Vagina (tissue), 2 donors: ENCODE results near the gene TMEM17. TPM values are rescaled to one million over a fixed set of nuclear protein-coding genes. Genes with fewer than 3 reads are reported as not detected.
A peak's percentile ranks its signal among the peaks of the same experiment; 100 is the strongest.

Experiments
- DNase-seq, 2 donors: peaks; one replicate each; pipeline ENCODE4 v3.0.0-alpha.2; 2017; ENCODE audit errors: extremely low spot score in 2 of 2
- H3K27ac ChIP-seq: fragments of 200-600 bp; sonication (generic); one replicate; pipeline ENCODE4 v1.5.1; 2019
- H3K27me3 ChIP-seq: fragments of 200-600 bp; sonication (generic); one replicate; pipeline ENCODE4 v1.5.1; 2019
- H3K36me3 ChIP-seq, 2 donors: fragments of 200-600 bp; sonication (generic); one replicate each; pipeline ENCODE4 v1.5.1; 2017 to 2019
- H3K4me1 ChIP-seq: fragments of 200-600 bp; sonication (generic); one replicate; pipeline ENCODE4 v1.5.1; 2019
- H3K4me3 ChIP-seq, 2 donors: fragments of 200-600 bp; sonication (generic); 1 replicate in 1 of 2; 2 replicates in 1 of 2; pipeline ENCODE4 v1.5.1; 2016 to 2019
- H3K9me3 ChIP-seq: fragments of 200-600 bp; sonication (generic); one replicate; pipeline ENCODE4 v1.5.1; 2019
- CTCF ChIP-seq, 3 experiments: fragments of 450-650 bp in 2 of 3; fragments of 200-600 bp in 1 of 3; sonication (generic) in 1 of 3; IDR thresholded peaks; one replicate each; pipeline ENCODE4 v1.5.1; 2017 to 2019; ENCODE audit warnings: antibody characterized with exemption in 3 of 3, mild to moderate bottlenecking in 2 of 3, moderate library complexity in 2 of 3
- POLR2A ChIP-seq, 2 donors: fragments of 450-650 bp; IDR thresholded peaks; one replicate each; pipeline ENCODE4 v1.6.1; 2017; ENCODE audit warnings: antibody characterized with exemption in 2 of 2, mild to moderate bottlenecking in 2 of 2, moderate library complexity in 2 of 2
- POLR2AphosphoS5 ChIP-seq, 2 donors: sonication (generic); formaldehyde crosslinking; IDR thresholded peaks; one replicate each; pipeline ENCODE4 v1.9.0; 2017; ENCODE audit warnings: antibody characterized with exemption in 2 of 2, mild to moderate bottlenecking in 2 of 2, low read depth in 1 of 2; ENCODE audit not compliant: insufficient read depth in 1 of 2
- intact Hi-C: fragments of 100-400 bp; cut with DNase I; formaldehyde crosslinking; loops from one replicate; pipeline ENCODE4 v1.15.1; 2023
- total RNA-seq: library from RNA; depleted of rRNA; stranded (reverse); fragments of >200 nt; gene quantifications from one replicate; pipeline ENCODE4 v1.2.3, GENCODE V29; 2016

Gene TMEM17
- total RNA-seq, 1 donor from 2014 or later: 0.98 TPM

- H3K27me3 ChIP-seq: no peaks in the 10 kb centered on the region
- no peak overlapping the region for H3K4me3 ChIP-seq
- no peaks in the 10 kb centered on the region for H3K9me3 ChIP-seq
- intact Hi-C loops: loop anchor here (10.0 kb wide), 1 partner anchor 231 kb away; the partner anchor contains the start of gene EHBP1
- H3K27ac ChIP-seq: peak overlapping the region; percentile 55
- H3K36me3 ChIP-seq: no peaks in the 10 kb centered on the region
- no peak for DNase-seq
- H3K4me1 ChIP-seq: peaks cover 91% of the 10 kb centered on the region
- no peak for TF ChIP-seq POLR2A (IDR thresholded peaks at IDR 0.05)
- TF ChIP-seq POLR2AphosphoS5 (IDR thresholded peaks at IDR 0.05; ENCODE audit: insufficient read depth in 1 of 2, low read depth in 1 of 2): no peak
- TF ChIP-seq CTCF (IDR thresholded peaks at IDR 0.05): no peak
These were observed 32.7 kb downstream of the TMEM17 start for GRCh38 chr2:62473246-62473827.

- intact Hi-C loops: loop anchor here (10.0 kb wide), 1 partner anchor 232 kb away; the partner anchor contains the start of gene EHBP1
These were observed 33.7 kb downstream of the TMEM17 start for GRCh38 chr2:62472312-62472711.

GRCh38 chr2:62471816-62472215, 34.2 kb downstream of the TMEM17 start:
- H3K9me3 ChIP-seq: no peaks in the 10 kb centered on the region
- no peak overlapping the region for H3K4me3 ChIP-seq
- DNase-seq: no peak
- TF ChIP-seq POLR2AphosphoS5 (IDR thresholded peaks at IDR 0.05; ENCODE audit: insufficient read depth in 1 of 2, low read depth in 1 of 2) (no peak), POLR2A (IDR thresholded peaks at IDR 0.05) (no peak), CTCF (IDR thresholded peaks at IDR 0.05) (no peak)
- H3K36me3 ChIP-seq: no peaks in the 10 kb centered on the region
- intact Hi-C loops: loop anchor here (10.0 kb wide), 1 partner anchor 233 kb away; the partner anchor contains the start of gene EHBP1
- peak overlapping the region; percentile 55 for H3K27ac ChIP-seq
- H3K27me3 ChIP-seq: no peaks in the 10 kb centered on the region
- peaks cover 89% of the 10 kb centered on the region for H3K4me1 ChIP-seq

More at GRCh38 chr2:62472312-62472711, 33.7 kb downstream of the TMEM17 start:
- no peak for DNase-seq
- Histone ChIP-seq H3K4me3 (no peak overlapping the region), H3K27me3 (no peaks in the 10 kb centered on the region), H3K27ac (peak overlapping the region; percentile 55), H3K4me1 (peaks cover 89% of the 10 kb centered on the region), H3K36me3 (no peaks in the 10 kb centered on the region), H3K9me3 (no peaks in the 10 kb centered on the region)
- no peak for TF ChIP-seq POLR2AphosphoS5 (IDR thresholded peaks at IDR 0.05; ENCODE audit: insufficient read depth in 1 of 2, low read depth in 1 of 2)
- no peak for TF ChIP-seq CTCF (IDR thresholded peaks at IDR 0.05)
- TF ChIP-seq POLR2A (IDR thresholded peaks at IDR 0.05): no peak

GRCh38 chr2:62471404-62471803, 34.6 kb downstream of the TMEM17 start:
- Histone ChIP-seq H3K4me3 (no peak overlapping the region), H3K4me1 (peaks cover 89% of the 10 kb centered on the region), H3K27me3 (no peaks in the 10 kb centered on the region), H3K36me3 (no peaks in the 10 kb centered on the region), H3K9me3 (no peaks in the 10 kb centered on the region), H3K27ac (peak overlapping the region; percentile 55)
- no peak for DNase-seq
- no peak for TF ChIP-seq CTCF (IDR thresholded peaks at IDR 0.05)
- TF ChIP-seq POLR2AphosphoS5 (IDR thresholded peaks at IDR 0.05; ENCODE audit: insufficient read depth in 1 of 2, low read depth in 1 of 2): no peak
- TF ChIP-seq POLR2A (IDR thresholded peaks at IDR 0.05): no peak
- intact Hi-C loops: loop anchor here (10.0 kb wide), 1 partner anchor 233 kb away; the partner anchor contains the start of gene EHBP1

- Histone ChIP-seq H3K27me3 (no peaks in the 10 kb centered on the region), H3K9me3 (no peaks in the 10 kb centered on the region), H3K36me3 (no peaks in the 10 kb centered on the region), H3K27ac (no peak overlapping the region), H3K4me3 (no peak overlapping the region), H3K4me1 (peaks cover 82% of the 10 kb centered on the region)
- DNase-seq: no peak
- TF ChIP-seq CTCF (IDR thresholded peaks at IDR 0.05) (no peak), POLR2AphosphoS5 (IDR thresholded peaks at IDR 0.05; ENCODE audit: insufficient read depth in 1 of 2, low read depth in 1 of 2) (no peak), POLR2A (IDR thresholded peaks at IDR 0.05) (no peak)
- intact Hi-C loops: no loop called here
These were observed 36.4 kb downstream of the TMEM17 start for GRCh38 chr2:62469548-62469947.
